NCI-H2107 treated with DMSO at 0.1 percent for 48 hours (cell line): Measurements from ENCODE around the gene PGM2.

ENCODE experiments used
- DNase-seq: peaks from one replicate; lab custom pipeline; 2025; ENCODE audit not compliant: unreplicated experiment; lab: John Stamatoyannopoulos, UW

The PGM2 gene

GRCh38 chr4:37896206-37896860 lies 69.8 kb downstream of the PGM2 start:
- DNase-seq = no peak

- no peak for DNase-seq
These were observed 75.7 kb downstream of the PGM2 start for GRCh38 chr4:37902212-37902611.

- DNase-seq = no peak
These were observed 76.5 kb downstream of the PGM2 start for GRCh38 chr4:37902738-37903693.

GRCh38 chr4:37903901-37904300 lies 77.4 kb downstream of the PGM2 start:
- DNase-seq = no peak

GRCh38 chr4:37904824-37905223 lies 78.3 kb downstream of the PGM2 start:
- DNase-seq = no peak

GRCh38 chr4:37905533-37906169 lies 79.2 kb downstream of the PGM2 start:
- no peak for DNase-seq

GRCh38 chr4:37908488-37909331 lies 82.2 kb downstream of the PGM2 start:
- no peak for DNase-seq

GRCh38 chr4:37909332-37910090 lies 83.0 kb downstream of the PGM2 start:
- DNase-seq = no peak

- no peak for DNase-seq
These were observed 83.6 kb downstream of the PGM2 start for GRCh38 chr4:37910091-37910486.
